ENCODE measurements around the gene KRTAP19-3. TPM values are rescaled to one million over a fixed set of nuclear protein-coding genes. Genes with fewer than 3 reads are reported as not detected.
"Not testable (repeated sequence)": the region's sequence is repeated elsewhere in the genome, so short reads cannot be mapped to it uniquely, and the experiment has no call there.

KRTAP19-3 gene
- total RNA-seq = not detected

GRCh38 chr21:30491963-30492428 lies at the start of gene KRTAP19-3:
TSS of gene KRTAP19-3 (minus strand) at chr21:30492013. CDS start at chr21:30491957, 56 bp downstream.
- no peak for DNase-seq (ENCODE audit: low spot score)
- no peak for ATAC-seq

- ATAC-seq = no peak
Observed at GRCh38 chr21:30518876-30519275, 27.1 kb upstream of the KRTAP19-3 start.

GRCh38 chr21:30515681-30516080 lies 23.9 kb upstream of the KRTAP19-3 start:
- DNase-seq (ENCODE audit: low spot score) (no peak), ATAC-seq (no peak)

More at GRCh38 chr21:30518876-30519275, 27.1 kb upstream of the KRTAP19-3 start:
- no peak for DNase-seq (ENCODE audit: low spot score)

GRCh38 chr21:30505621-30506205 lies 13.9 kb upstream of the KRTAP19-3 start:
- not testable (repeated sequence) for DNase-seq (ENCODE audit: low spot score); ATAC-seq

GRCh38 chr21:30502041-30502440 lies 10.2 kb upstream of the KRTAP19-3 start, which contains the start of gene KRTAP19-5:
TSS of gene KRTAP19-5 (minus strand) at chr21:30502141. CDS start at chr21:30502090, 51 bp downstream.
- DNase-seq (ENCODE audit: low spot score) (no peak), ATAC-seq (no peak)

GRCh38 chr21:30497065-30497464 lies 5.3 kb upstream of the KRTAP19-3 start, which contains the start of gene KRTAP19-4:
TSS of gene KRTAP19-4 (minus strand) at chr21:30497165. CDS start at chr21:30497110, 55 bp downstream.
- ATAC-seq = no peak
- no peak for DNase-seq (ENCODE audit: low spot score)

- ATAC-seq = no peak
Observed at GRCh38 chr21:30487336-30487735, 4.5 kb downstream of the KRTAP19-3 start, which contains the start of gene KRTAP19-2. TSS of gene KRTAP19-2 (minus strand) at chr21:30487436. CDS start at chr21:30487348, 88 bp downstream.

GRCh38 chr21:30486180-30486579 lies 5.6 kb downstream of the KRTAP19-3 start:
- DNase-seq (ENCODE audit: low spot score) (no peak), ATAC-seq (no peak)

More at GRCh38 chr21:30487336-30487735, 4.5 kb downstream of the KRTAP19-3 start, which contains the start of gene KRTAP19-2:
- DNase-seq (ENCODE audit: low spot score) = no peak

GRCh38 chr21:30482130-30482529 lies 9.7 kb downstream of the KRTAP19-3 start:
- ATAC-seq (no peak), DNase-seq (ENCODE audit: low spot score) (no peak)

- ATAC-seq (no peak), DNase-seq (ENCODE audit: low spot score) (no peak)
Observed at GRCh38 chr21:30480145-30480544, 11.7 kb downstream of the KRTAP19-3 start, which contains the start of gene KRTAP19-1. TSS of gene KRTAP19-1 (minus strand) at chr21:30480367. CDS start at chr21:30480317, 50 bp downstream.

- ATAC-seq (no peak), DNase-seq (ENCODE audit: low spot score) (no peak)
Observed at GRCh38 chr21:30479259-30479658, 12.6 kb downstream of the KRTAP19-3 start.

- DNase-seq (ENCODE audit: low spot score) (no peak), ATAC-seq (no peak)
Observed at GRCh38 chr21:30478004-30478403, 13.8 kb downstream of the KRTAP19-3 start.

- no peak for DNase-seq (ENCODE audit: low spot score)
Observed at GRCh38 chr21:30468900-30469714, 22.7 kb downstream of the KRTAP19-3 start.

GRCh38 chr21:30463713-30464112 lies 28.1 kb downstream of the KRTAP19-3 start:
- ATAC-seq = peak; percentile 26
- no peak for DNase-seq (ENCODE audit: low spot score)

More at GRCh38 chr21:30468900-30469714, 22.7 kb downstream of the KRTAP19-3 start:
- ATAC-seq = no peak

GRCh38 chr21:30448514-30448913 lies 43.3 kb downstream of the KRTAP19-3 start:
- ATAC-seq (no peak), DNase-seq (ENCODE audit: low spot score) (no peak)

GRCh38 chr21:30447056-30447455 lies 44.8 kb downstream of the KRTAP19-3 start:
- no peak for DNase-seq (ENCODE audit: low spot score)
- no peak for ATAC-seq

GRCh38 chr21:30444204-30444603 lies 47.6 kb downstream of the KRTAP19-3 start:
- ATAC-seq (no peak), DNase-seq (ENCODE audit: low spot score) (no peak)

GRCh38 chr21:30443226-30443625 lies 48.6 kb downstream of the KRTAP19-3 start:
- no peak for ATAC-seq
- DNase-seq (ENCODE audit: low spot score) = no peak

All from left lobe of liver (tissue), 2 donors.